A549 (cell line): ENCODE results near the gene CDC42. TPM values are rescaled to one million over a fixed set of nuclear protein-coding genes. Genes with fewer than 3 reads are reported as not detected.

Experiments used
- ATAC-seq, 2 experiments: fragments of 200-7000 bp in 1 of 2; fragments of >200 bp in 1 of 2; cut with Nextera tagmentation in 1 of 2; cut with Tn5 transposase in 1 of 2; 3 replicates each; pipeline versions ENCODE4 v1.8.0 to v1.9.1; 2018 to 2020; ENCODE audit warnings: mild to moderate bottlenecking in 1 of 2, moderate library complexity in 1 of 2
- CTCF ChIA-PET: fragments of 300-600 bp; sonication (Branson Sonifier 250); formaldehyde crosslinking; extraction: SDS; loops from one replicate; lab custom pipeline; 2021; ENCODE audit warnings: antibody characterized with exemption, inconsistent platforms; lab: Yijun Ruan, JAX
- POLR2A ChIA-PET: fragments of 350-600 bp; formaldehyde crosslinking; extraction: SDS; loops from one replicate; lab custom pipeline; 2021; ENCODE audit warnings: antibody characterized with exemption, inconsistent platforms; lab: Yijun Ruan, JAX
- DNase-seq, 2 experiments: peaks; one replicate each; pipeline versions ENCODE4 v3.0.0 to v3.0.0-alpha.2; 2011 to 2016; ENCODE audit warnings: low read depth in 1 of 2, low spot score in 1 of 2
- FAIRE-seq: peaks from 2 replicates; lab custom pipeline; 2011; peaks lifted over from hg19 to GRCh38; lab: Jason Lieb, UNC
- H3K27ac ChIP-seq, 2 experiments: fragments of >200 bp; sonication (Bioruptor Twin); formaldehyde crosslinking; 3 replicates each; pipeline ENCODE4 v1.5.1; 2016 to 2017
- H3K4me1 ChIP-seq: fragments of >200 bp; sonication (Bioruptor Twin); formaldehyde crosslinking; 3 replicates; pipeline ENCODE4 v1.6.1; 2016
- H3K4me2 ChIP-seq: fragments of >200 bp; sonication (Bioruptor Twin); formaldehyde crosslinking; 3 replicates; pipeline ENCODE4 v1.6.1; 2016
- H3K4me3 ChIP-seq: fragments of >200 bp; sonication (Bioruptor Twin); formaldehyde crosslinking; 3 replicates; pipeline ENCODE4 v1.5.1; 2016
- H3K9me3 ChIP-seq: fragments of >200 bp; sonication (Bioruptor Twin); formaldehyde crosslinking; 3 replicates; pipeline ENCODE4 v1.6.1; 2016
- CBX2 ChIP-seq: fragments of 200-600 bp; sonication (generic); IDR thresholded peaks from 2 replicates; pipeline ENCODE4 v1.6.1; 2016; ENCODE audit warnings: low read depth, mild to moderate bottlenecking, borderline replicate concordance
- EHF ChIP-seq: fragments of 250-450 bp; sonication (Bioruptor Pico); IDR thresholded peaks from 2 replicates; pipeline ENCODE4 v1.5.0; 2020; ENCODE audit warnings: mild to moderate bottlenecking
- ESRRA ChIP-seq: fragments of 150-350 bp; IDR thresholded peaks from 2 replicates; pipeline ENCODE4 v1.6.1; 2014; ENCODE audit warnings: mild to moderate bottlenecking, low read length, borderline replicate concordance
- FOXS1 ChIP-seq: fragments of 250-450 bp; sonication (Bioruptor Pico); IDR thresholded peaks from 2 replicates; pipeline ENCODE4 v1.5.0; 2020; ENCODE audit warnings: mild to moderate bottlenecking, moderate library complexity
- HOXA7 ChIP-seq: fragments of 250-450 bp; sonication (Bioruptor Pico); IDR thresholded peaks from 2 replicates; pipeline ENCODE4 v1.5.0; 2020; ENCODE audit warnings: mild to moderate bottlenecking, moderate library complexity
- JUN ChIP-seq, 2 experiments: fragments of >200 bp; sonication (Bioruptor Twin); formaldehyde crosslinking; IDR thresholded peaks; 2 replicates in 1 of 2; 3 replicates in 1 of 2; pipeline ENCODE4 v1.6.1; 2016 to 2017
- JUNB ChIP-seq: fragments of >200 bp; sonication (Bioruptor Twin); formaldehyde crosslinking; IDR thresholded peaks from 2 replicates; pipeline ENCODE4 v1.6.1; 2016
- MAFK ChIP-seq: fragments of 450-650 bp; IDR thresholded peaks from 2 replicates; pipeline ENCODE4 v1.6.1; 2014; ENCODE audit not compliant: partially characterized antibody
- NFE2L2 ChIP-seq: fragments of 150-350 bp; conservative IDR thresholded peaks from 2 replicates; pipeline ENCODE4 v1.6.1; 2014; ENCODE audit warnings: low read length
- POLR2A ChIP-seq: IDR thresholded peaks from 2 replicates; pipeline ENCODE4 v1.6.1; 2012; ENCODE audit warnings: mild to moderate bottlenecking, low read length
- RARB ChIP-seq: fragments of 250-450 bp; sonication (Bioruptor Pico); IDR thresholded peaks from 2 replicates; pipeline ENCODE4 v1.8.0; 2021; ENCODE audit warnings: mild to moderate bottlenecking, moderate library complexity
- RFX5 ChIP-seq: fragments of 450-650 bp; IDR thresholded peaks from 2 replicates; pipeline ENCODE4 v1.7.1; 2014; ENCODE audit warnings: antibody characterized with exemption, mild to moderate bottlenecking, moderate library complexity
- TFCP2L1 ChIP-seq: fragments of 250-450 bp; sonication (Bioruptor Pico); IDR thresholded peaks from 2 replicates; pipeline ENCODE4 v1.5.0; 2021; ENCODE audit warnings: mild to moderate bottlenecking
- ZC3H11A ChIP-seq: fragments of 450-650 bp; IDR thresholded peaks from 2 replicates; pipeline ENCODE4 v1.6.1; 2014; ENCODE audit warnings: antibody characterized with exemption, mild to moderate bottlenecking
- ZFP36 ChIP-seq: fragments of 450-650 bp; IDR thresholded peaks from 2 replicates; pipeline ENCODE4 v1.6.1; 2014; ENCODE audit warnings: borderline replicate concordance; ENCODE audit not compliant: partially characterized antibody
- ZSCAN20 ChIP-seq: fragments of 250-450 bp; sonication (Bioruptor Pico); IDR thresholded peaks from 2 replicates; pipeline ENCODE4 v1.8.0; 2022; ENCODE audit warnings: mild to moderate bottlenecking, moderate library complexity
- WGBS: methylation state at CpG from one replicate; pipeline ENCODE4 v1.1.6; 2017; ENCODE audit errors: missing lambda C conversion rate; 5-methylcytosine and 5-hydroxymethylcytosine counted together
- polyA plus RNA-seq, 4 experiments: library from polyadenylated mRNA; depleted of rRNA in 3 of 4; stranded (reverse); fragments of >200 nt; fragmentation: RNase III in 1 of 4; extraction: RNeasy Plus Mini Kit Qiagen cat#74134 plus additional on column Dnase treatment in 1 of 4; gene quantifications; 2 replicates in 3 of 4; 3 replicates in 1 of 4; pipeline ENCODE4 v1.2.3, GENCODE V29; 2011 to 2017
- TF ChIP-seq, protein P1 (sequence below): fragments of >200 bp; sonication (Bioruptor Twin); formaldehyde crosslinking; IDR thresholded peaks from 3 replicates; pipeline ENCODE4 v1.6.1; 2016
- TF ChIP-seq, protein P2 (sequence below): fragments of >200 bp; sonication (Bioruptor Twin); formaldehyde crosslinking; IDR thresholded peaks from 3 replicates; pipeline ENCODE4 v1.5.1; 2016
- TF ChIP-seq, protein P3 (sequence below): fragments of 450-650 bp; IDR thresholded peaks from 2 replicates; pipeline ENCODE4 v1.6.1; 2014; ENCODE audit warnings: antibody characterized with exemption
- TF ChIP-seq, protein P4 (sequence below): IDR thresholded peaks from 2 replicates; pipeline ENCODE4 v1.6.1; 2012
- TF ChIP-seq, protein P5 (sequence below): IDR thresholded peaks from 2 replicates; pipeline ENCODE4 v1.6.1; 2012

CDC42 gene
- polyA plus RNA-seq, 2 of the 4 experiments (the other 2 are of a cell fraction) = 155 to 212 TPM

DNA sequence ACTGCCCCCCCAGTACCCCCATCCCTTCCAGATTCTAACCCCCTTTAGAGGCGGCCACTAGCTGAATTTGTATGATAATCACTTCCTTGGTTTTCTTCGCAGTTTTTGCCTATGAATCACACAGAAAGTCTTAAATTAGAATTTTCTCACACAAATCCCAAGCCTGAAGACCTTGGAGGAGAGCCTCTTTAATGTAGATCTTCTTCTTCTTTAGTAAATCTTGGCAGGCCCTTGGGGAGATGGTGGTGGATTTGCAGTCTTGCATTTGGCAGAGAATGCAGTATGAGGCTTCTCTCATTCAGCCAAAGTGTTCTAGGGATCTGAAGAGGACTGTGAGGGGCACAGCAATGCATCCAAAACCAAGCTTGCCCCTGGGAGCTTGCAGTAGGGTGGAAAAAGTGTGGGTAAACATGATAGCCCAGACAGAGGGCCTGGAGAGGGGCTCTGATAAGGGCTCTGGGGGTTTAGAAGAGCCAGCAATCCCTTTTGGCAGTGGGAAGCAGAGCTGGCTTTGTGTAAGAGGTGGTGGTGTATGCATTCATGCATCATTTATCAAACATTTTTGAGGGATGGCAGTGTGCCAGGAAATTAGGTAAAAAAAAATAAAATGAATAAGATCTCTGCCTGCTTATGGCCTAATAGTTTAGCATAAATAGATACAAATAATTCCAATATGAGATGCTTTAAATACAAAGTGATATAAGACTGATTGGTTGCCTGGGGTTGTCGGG lies 7.7 kb upstream of the CDC42 start:
- H3K4me1 ChIP-seq = peaks cover 4% of the 10 kb centered on the region; the same call in 2 of the 3 replicates
- CTCF ChIA-PET = no interaction called here
- H3K4me2 ChIP-seq = no peak overlapping the region
- no peak for ATAC-seq
- DNase-seq = no peak
- POLR2A ChIA-PET = no interaction called here
- no peak overlapping the region for H3K4me3 ChIP-seq
- 81% methylated on average over 3 of the region's 3 CpGs for WGBS
- FAIRE-seq = no peak
- H3K9me3 ChIP-seq = no peaks in the 10 kb centered on the region
- TF ChIP-seq EHF (CRISPR knock-in tag) = no peak
- peak; percentile 64; the same call in 1 of the 2 replicates for TF ChIP-seq RFX5
- TF ChIP-seq HOXA7 (CRISPR knock-in tag) = no peak
- TF ChIP-seq JUN (IDR thresholded peaks at IDR 0.05) = no peak
- TF ChIP-seq, protein P1, sequence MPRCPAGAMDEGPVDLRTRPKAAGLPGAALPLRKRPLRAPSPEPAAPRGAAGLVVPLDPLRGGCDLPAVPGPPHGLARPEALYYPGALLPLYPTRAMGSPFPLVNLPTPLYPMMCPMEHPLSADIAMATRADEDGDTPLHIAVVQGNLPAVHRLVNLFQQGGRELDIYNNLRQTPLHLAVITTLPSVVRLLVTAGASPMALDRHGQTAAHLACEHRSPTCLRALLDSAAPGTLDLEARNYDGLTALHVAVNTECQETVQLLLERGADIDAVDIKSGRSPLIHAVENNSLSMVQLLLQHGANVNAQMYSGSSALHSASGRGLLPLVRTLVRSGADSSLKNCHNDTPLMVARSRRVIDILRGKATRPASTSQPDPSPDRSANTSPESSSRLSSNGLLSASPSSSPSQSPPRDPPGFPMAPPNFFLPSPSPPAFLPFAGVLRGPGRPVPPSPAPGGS = no peak
- H3K27ac ChIP-seq = no peak overlapping the region

DNA sequence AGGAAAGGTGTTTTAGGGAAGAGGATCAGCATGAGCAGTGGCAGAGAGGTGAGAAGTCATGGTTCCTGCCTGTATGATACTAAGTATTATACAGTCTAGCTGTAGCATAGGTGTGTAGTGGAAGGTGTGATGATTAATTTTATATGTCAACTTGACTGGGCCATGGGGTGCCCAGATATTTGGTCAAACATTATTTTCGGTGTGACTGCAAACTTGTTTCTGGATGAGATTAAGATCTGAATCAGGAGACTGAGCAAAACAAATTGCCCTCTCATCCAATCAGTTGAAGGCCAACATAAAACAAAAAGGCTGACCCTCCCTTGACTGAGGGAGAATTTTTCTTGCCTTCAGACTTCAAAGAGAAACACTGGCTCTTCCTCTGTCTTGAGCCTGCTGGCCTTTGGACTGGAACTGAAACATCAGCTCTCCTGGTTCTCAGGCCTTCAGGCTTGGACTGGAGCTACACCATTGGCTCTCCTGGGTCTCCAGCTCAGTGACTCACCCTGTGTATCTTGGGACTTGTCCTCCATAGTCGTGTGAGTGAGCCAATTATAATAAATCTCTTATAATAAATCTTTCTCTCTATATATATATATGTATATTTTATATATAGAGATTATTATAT lies 6.8 kb upstream of the CDC42 start:
- H3K27ac ChIP-seq = no peak overlapping the region
- H3K9me3 ChIP-seq = no peaks in the 10 kb centered on the region
- DNase-seq = no peak
- no peaks in the 10 kb centered on the region for H3K4me1 ChIP-seq
- 0 out of 2 replicates have a peak, but pooled peaks have one; percentile 3 for TF ChIP-seq RFX5
- TF ChIP-seq, protein P2, sequence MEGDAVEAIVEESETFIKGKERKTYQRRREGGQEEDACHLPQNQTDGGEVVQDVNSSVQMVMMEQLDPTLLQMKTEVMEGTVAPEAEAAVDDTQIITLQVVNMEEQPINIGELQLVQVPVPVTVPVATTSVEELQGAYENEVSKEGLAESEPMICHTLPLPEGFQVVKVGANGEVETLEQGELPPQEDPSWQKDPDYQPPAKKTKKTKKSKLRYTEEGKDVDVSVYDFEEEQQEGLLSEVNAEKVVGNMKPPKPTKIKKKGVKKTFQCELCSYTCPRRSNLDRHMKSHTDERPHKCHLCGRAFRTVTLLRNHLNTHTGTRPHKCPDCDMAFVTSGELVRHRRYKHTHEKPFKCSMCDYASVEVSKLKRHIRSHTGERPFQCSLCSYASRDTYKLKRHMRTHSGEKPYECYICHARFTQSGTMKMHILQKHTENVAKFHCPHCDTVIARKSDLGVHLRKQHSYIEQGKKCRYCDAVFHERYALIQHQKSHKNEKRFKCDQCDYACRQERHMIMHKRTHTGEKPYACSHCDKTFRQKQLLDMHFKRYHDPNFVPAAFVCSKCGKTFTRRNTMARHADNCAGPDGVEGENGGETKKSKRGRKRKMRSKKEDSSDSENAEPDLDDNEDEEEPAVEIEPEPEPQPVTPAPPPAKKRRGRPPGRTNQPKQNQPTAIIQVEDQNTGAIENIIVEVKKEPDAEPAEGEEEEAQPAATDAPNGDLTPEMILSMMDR = no peak
- ATAC-seq = no peak
- 51% methylated on average over 2 of the region's 2 CpGs for WGBS
- FAIRE-seq = no peak
- ChIA-PET CTCF (no interaction called here), POLR2A (no interaction called here)
- no peak overlapping the region for H3K4me3 ChIP-seq
- no peak overlapping the region for H3K4me2 ChIP-seq

DNA sequence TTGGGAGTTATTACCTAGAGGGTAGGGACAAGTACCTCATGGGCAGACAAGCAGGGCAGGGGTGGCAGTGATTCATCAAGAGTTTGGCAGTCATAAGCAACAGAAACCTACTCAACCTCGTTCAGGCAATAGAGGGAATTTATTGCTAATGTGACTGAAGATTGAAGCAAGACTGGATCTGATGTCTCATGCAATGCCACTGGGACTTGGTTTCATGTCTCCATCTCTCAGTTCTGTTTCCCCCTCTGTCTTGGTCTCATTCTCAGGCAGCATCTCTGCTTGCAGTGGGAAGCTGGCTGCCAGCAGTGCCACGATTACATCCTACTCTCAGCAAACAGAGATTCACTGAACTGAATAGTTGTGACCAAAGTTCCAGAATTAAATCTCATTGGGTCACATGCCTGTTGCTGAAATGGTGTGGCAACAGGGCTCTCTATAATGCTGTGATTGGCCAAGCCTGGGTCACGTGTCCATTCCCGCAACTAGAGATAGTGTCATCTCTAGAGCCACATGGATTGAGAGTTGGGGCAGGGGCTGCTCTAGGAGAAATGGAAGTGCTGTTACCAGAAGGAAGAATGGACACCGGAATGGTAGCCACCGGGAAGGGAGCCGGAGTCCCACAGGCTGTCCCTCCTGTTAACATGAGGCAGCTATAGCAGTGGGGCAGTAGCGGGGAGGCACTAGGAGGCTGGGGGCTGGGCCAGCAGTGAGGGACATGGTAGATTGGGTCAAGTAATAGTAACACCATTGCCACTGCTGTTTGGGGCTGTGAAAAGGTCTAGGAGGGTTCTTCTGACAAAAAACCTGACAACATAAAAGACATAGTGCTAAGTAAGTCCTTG lies 3.9 kb upstream of the CDC42 start:
- TF ChIP-seq JUNB (no peak), ZC3H11A (no peak), MAFK (no peak)
- TF ChIP-seq, protein P3, sequence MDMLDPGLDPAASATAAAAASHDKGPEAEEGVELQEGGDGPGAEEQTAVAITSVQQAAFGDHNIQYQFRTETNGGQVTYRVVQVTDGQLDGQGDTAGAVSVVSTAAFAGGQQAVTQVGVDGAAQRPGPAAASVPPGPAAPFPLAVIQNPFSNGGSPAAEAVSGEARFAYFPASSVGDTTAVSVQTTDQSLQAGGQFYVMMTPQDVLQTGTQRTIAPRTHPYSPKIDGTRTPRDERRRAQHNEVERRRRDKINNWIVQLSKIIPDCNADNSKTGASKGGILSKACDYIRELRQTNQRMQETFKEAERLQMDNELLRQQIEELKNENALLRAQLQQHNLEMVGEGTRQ = peak; percentile 76
- WGBS = 59% methylated on average over 8 of the region's 8 CpGs
- ATAC-seq = no peak
- no peaks in the 10 kb centered on the region for H3K9me3 ChIP-seq
- peak overlapping the region; percentile 34; the same call in 2 of the 3 replicates for H3K4me2 ChIP-seq
- ChIA-PET CTCF (no interaction called here), POLR2A (no interaction called here)
- peak in 1 of 2 experiments; percentile 24 for DNase-seq
- H3K4me1 ChIP-seq = no peaks in the 10 kb centered on the region
- FAIRE-seq = no peak
- no peak overlapping the region for H3K4me3 ChIP-seq
- H3K27ac ChIP-seq = no peak overlapping the region

DNA sequence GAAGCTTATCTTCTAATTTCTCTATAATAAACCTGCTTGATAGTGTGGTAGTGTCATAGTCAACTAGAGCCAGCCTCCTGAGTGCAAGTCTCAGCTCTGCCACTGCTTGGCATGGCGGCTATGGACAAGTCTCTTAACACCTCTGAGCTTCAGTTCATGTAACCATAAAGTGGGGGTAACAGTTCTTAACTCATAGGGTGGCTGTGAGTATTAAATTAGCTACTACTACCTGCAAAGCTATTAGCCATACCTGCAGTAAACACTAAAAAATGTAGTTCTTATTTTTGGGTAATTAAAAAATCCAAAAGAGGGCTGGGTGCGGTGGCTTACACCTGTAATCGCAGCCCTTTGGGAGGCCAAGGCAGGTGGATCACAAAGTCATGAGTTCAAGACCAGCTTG lies 2.2 kb upstream of the CDC42 start:
- Histone ChIP-seq H3K9me3 (no peaks in the 10 kb centered on the region), H3K4me3 (no peak overlapping the region), H3K4me2 (no peak overlapping the region), H3K4me1 (peaks cover 10% of the 10 kb centered on the region; the same call in 2 of the 3 replicates), H3K27ac (no peak overlapping the region)
- CTCF ChIA-PET = interaction anchor here (0.6 to 1.4 kb wide), 3 partner anchors 20 to 366 kb away, joined by 3 to 4 read pairs (median 3); no protein-coding TSS in a partner anchor
- no peak for FAIRE-seq
- POLR2A ChIA-PET = no interaction called here
- ATAC-seq = no peak
- WGBS = 88% methylated on average over 3 of the region's 3 CpGs
- DNase-seq = no peak
- TF ChIP-seq JUN (IDR thresholded peaks at IDR 0.05) = no peak
- TF ChIP-seq EHF (CRISPR knock-in tag) = no peak
- TF ChIP-seq, protein P4, sequence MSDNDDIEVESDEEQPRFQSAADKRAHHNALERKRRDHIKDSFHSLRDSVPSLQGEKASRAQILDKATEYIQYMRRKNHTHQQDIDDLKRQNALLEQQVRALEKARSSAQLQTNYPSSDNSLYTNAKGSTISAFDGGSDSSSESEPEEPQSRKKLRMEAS = no peak
- no peak for TF ChIP-seq POLR2A
- no peak for TF ChIP-seq ESRRA
- no peak for TF ChIP-seq HOXA7 (CRISPR knock-in tag)
- TF ChIP-seq, protein P5, sequence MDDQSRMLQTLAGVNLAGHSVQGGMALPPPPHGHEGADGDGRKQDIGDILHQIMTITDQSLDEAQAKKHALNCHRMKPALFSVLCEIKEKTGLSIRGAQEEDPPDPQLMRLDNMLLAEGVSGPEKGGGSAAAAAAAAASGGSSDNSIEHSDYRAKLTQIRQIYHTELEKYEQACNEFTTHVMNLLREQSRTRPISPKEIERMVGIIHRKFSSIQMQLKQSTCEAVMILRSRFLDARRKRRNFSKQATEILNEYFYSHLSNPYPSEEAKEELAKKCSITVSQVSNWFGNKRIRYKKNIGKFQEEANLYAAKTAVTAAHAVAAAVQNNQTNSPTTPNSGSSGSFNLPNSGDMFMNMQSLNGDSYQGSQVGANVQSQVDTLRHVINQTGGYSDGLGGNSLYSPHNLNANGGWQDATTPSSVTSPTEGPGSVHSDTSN = no peak
- TF ChIP-seq TFCP2L1 (CRISPR knock-in tag) = no peak
- no peak for TF ChIP-seq RARB
- no peak for TF ChIP-seq JUNB
- no peak for TF ChIP-seq FOXS1
- TF ChIP-seq, protein P1 = no peak
- no peak for TF ChIP-seq ZSCAN20 (CRISPR knock-in tag)
- TF ChIP-seq NFE2L2 = no peak
- TF ChIP-seq CBX2 = no peak
- TF ChIP-seq ZFP36 = no peak
